MM.1S (cell line): ENCODE measurements around the gene FAM117A.
A peak's percentile ranks its signal among the peaks of the same experiment; 100 is the strongest.

ENCODE experiments used
- DNase-seq: peaks from one replicate; pipeline ENCODE4 v3.0.0-alpha.2; 2015
- H2AFZ ChIP-seq: fragments of 300-600 bp; sonication (generic); 2 replicates; pipeline ENCODE4 v1.6.0; 2016; ENCODE audit warnings: antibody characterized with exemption, low read length
- H3F3A ChIP-seq: fragments of 300-600 bp; sonication (generic); 2 replicates; pipeline ENCODE4 v1.6.1; 2016; ENCODE audit warnings: mild to moderate bottlenecking, antibody characterized with exemption, low read length, moderate library complexity, mixed read lengths; ENCODE audit not compliant: insufficient read depth
- H3K27ac ChIP-seq: fragments of 300-600 bp; sonication (generic); 2 replicates; pipeline ENCODE4 v1.5.1; 2016; ENCODE audit warnings: mild to moderate bottlenecking, low read length
- H3K27me3 ChIP-seq: fragments of 300-600 bp; sonication (generic); replicated peaks from 2 replicates; pipeline ENCODE4 v1.6.0; 2016; ENCODE audit warnings: low read length; ENCODE audit not compliant: insufficient read depth
- H3K36me3 ChIP-seq: fragments of 300-600 bp; sonication (generic); replicated peaks from 2 replicates; pipeline ENCODE4 v1.6.1; 2016; ENCODE audit warnings: mild to moderate bottlenecking, low read length, mixed read lengths; ENCODE audit not compliant: insufficient read depth
- H3K4me1 ChIP-seq: fragments of 300-600 bp; sonication (generic); 2 replicates; pipeline ENCODE4 v1.6.1; 2016; ENCODE audit warnings: low read length, mixed read lengths
- H3K4me2 ChIP-seq: fragments of 300-600 bp; sonication (generic); 2 replicates; pipeline ENCODE4 v1.6.0; 2016; ENCODE audit warnings: low read depth, low read length
- H3K4me3 ChIP-seq: fragments of 300-600 bp; sonication (generic); 2 replicates; pipeline ENCODE4 v1.5.1; 2016; ENCODE audit warnings: low read length, mixed read lengths
- H3K79me2 ChIP-seq: fragments of 300-600 bp; sonication (generic); 2 replicates; pipeline ENCODE4 v1.6.1; 2016; ENCODE audit warnings: mixed run types, low read length, mixed read lengths
- H3K9ac ChIP-seq: fragments of 300-600 bp; sonication (generic); 2 replicates; pipeline ENCODE4 v1.6.1; 2016; ENCODE audit warnings: low read length, mixed read lengths
- H3K9me2 ChIP-seq: fragments of 300-600 bp; sonication (generic); replicated peaks from 2 replicates; pipeline ENCODE4 v1.6.1; 2016; ENCODE audit warnings: mild to moderate bottlenecking, low read length, mixed read lengths; ENCODE audit not compliant: insufficient read depth
- H3K9me3 ChIP-seq: fragments of 300-600 bp; sonication (generic); replicated peaks from 2 replicates; pipeline ENCODE4 v1.6.1; 2016; ENCODE audit warnings: mild to moderate bottlenecking, low read length, mixed read lengths; ENCODE audit not compliant: insufficient read depth
- H4K20me1 ChIP-seq: fragments of 300-600 bp; sonication (generic); 2 replicates; pipeline ENCODE4 v1.6.1; 2016; ENCODE audit warnings: mild to moderate bottlenecking, low read length, moderate library complexity, mixed read lengths; ENCODE audit not compliant: insufficient read depth
- CTCF ChIP-seq: fragments of 300-600 bp; sonication (generic); IDR thresholded peaks from 2 replicates; pipeline ENCODE4 v1.5.1; 2016; ENCODE audit warnings: antibody characterized with exemption, low read length, mixed read lengths
- EZH2 ChIP-seq: fragments of 300-600 bp; sonication (generic); optimal IDR thresholded peaks from 2 replicates; pipeline ENCODE3; 2017; ENCODE audit warnings: low read depth, mild to moderate bottlenecking, antibody characterized with exemption, low read length, mixed read lengths
- EZH2phosphoT487 ChIP-seq: fragments of 300-600 bp; sonication (generic); IDR thresholded peaks from 2 replicates; pipeline ENCODE4 v1.6.1; 2018; ENCODE audit warnings: antibody characterized with exemption, low read length

The FAM117A gene

GRCh38 chr17:49687878-49688491 is 75.9 kb downstream of the FAM117A start:
- Histone ChIP-seq H3K27ac (no peak overlapping the region; the same call in 1 of the 2 replicates), H3K4me3 (no peak overlapping the region), H3K4me2 (peak overlapping the region; percentile 27; the same call in 1 of the 2 replicates), H3K9me3 (no peaks in the 10 kb centered on the region), H3K9ac (no peak overlapping the region), H4K20me1 (no peaks in the 10 kb centered on the region), H3K4me1 (peaks cover 8% of the 10 kb centered on the region), H2AFZ (peak overlapping the region; percentile 60), H3K79me2 (no peaks in the 10 kb centered on the region), H3K36me3 (no peaks in the 10 kb centered on the region), H3K27me3 (no peaks in the 10 kb centered on the region), H3F3A (no peaks in the 10 kb centered on the region), H3K9me2 (no peaks in the 10 kb centered on the region)
- DNase-seq = no peak
- TF ChIP-seq CTCF = no peak
- no peak for TF ChIP-seq EZH2
- TF ChIP-seq EZH2phosphoT487 = no peak

- no peak overlapping the region for H3K4me3 ChIP-seq
- H4K20me1 ChIP-seq = no peaks in the 10 kb centered on the region
- peaks cover 10% of the 10 kb centered on the region for H3F3A ChIP-seq
- H3K9ac ChIP-seq = no peak overlapping the region
- H2AFZ ChIP-seq = no peak overlapping the region
- no peaks in the 10 kb centered on the region for H3K4me1 ChIP-seq
- no peak overlapping the region for H3K4me2 ChIP-seq
- peaks cover 12% of the 10 kb centered on the region for H3K79me2 ChIP-seq
- no peak for TF ChIP-seq EZH2phosphoT487
- no peak for TF ChIP-seq EZH2
- no peak for TF ChIP-seq CTCF
- no peaks in the 10 kb centered on the region for H3K9me2 ChIP-seq
- no peaks in the 10 kb centered on the region for H3K9me3 ChIP-seq
- no peak overlapping the region for H3K27ac ChIP-seq
- no peaks in the 10 kb centered on the region for H3K36me3 ChIP-seq
- DNase-seq = no peak
- H3K27me3 ChIP-seq = no peaks in the 10 kb centered on the region
Observed at GRCh38 chr17:49681106-49681979, 82.6 kb downstream of the FAM117A start.

GRCh38 chr17:49680314-49680713 is 83.6 kb downstream of the FAM117A start:
- Histone ChIP-seq H3K79me2 (peaks cover 21% of the 10 kb centered on the region), H3K27me3 (no peaks in the 10 kb centered on the region), H3K4me3 (no peak overlapping the region), H4K20me1 (no peaks in the 10 kb centered on the region), H2AFZ (no peak overlapping the region), H3F3A (peaks cover 16% of the 10 kb centered on the region), H3K36me3 (no peaks in the 10 kb centered on the region), H3K9me2 (no peaks in the 10 kb centered on the region), H3K4me2 (no peak overlapping the region), H3K9ac (no peak overlapping the region), H3K27ac (no peak overlapping the region), H3K4me1 (peaks cover 3% of the 10 kb centered on the region), H3K9me3 (no peaks in the 10 kb centered on the region)
- TF ChIP-seq CTCF (no peak), EZH2 (no peak), EZH2phosphoT487 (no peak)
- no peak for DNase-seq
